ENCODE results near the gene AIPL1.

The AIPL1 gene

DNA sequence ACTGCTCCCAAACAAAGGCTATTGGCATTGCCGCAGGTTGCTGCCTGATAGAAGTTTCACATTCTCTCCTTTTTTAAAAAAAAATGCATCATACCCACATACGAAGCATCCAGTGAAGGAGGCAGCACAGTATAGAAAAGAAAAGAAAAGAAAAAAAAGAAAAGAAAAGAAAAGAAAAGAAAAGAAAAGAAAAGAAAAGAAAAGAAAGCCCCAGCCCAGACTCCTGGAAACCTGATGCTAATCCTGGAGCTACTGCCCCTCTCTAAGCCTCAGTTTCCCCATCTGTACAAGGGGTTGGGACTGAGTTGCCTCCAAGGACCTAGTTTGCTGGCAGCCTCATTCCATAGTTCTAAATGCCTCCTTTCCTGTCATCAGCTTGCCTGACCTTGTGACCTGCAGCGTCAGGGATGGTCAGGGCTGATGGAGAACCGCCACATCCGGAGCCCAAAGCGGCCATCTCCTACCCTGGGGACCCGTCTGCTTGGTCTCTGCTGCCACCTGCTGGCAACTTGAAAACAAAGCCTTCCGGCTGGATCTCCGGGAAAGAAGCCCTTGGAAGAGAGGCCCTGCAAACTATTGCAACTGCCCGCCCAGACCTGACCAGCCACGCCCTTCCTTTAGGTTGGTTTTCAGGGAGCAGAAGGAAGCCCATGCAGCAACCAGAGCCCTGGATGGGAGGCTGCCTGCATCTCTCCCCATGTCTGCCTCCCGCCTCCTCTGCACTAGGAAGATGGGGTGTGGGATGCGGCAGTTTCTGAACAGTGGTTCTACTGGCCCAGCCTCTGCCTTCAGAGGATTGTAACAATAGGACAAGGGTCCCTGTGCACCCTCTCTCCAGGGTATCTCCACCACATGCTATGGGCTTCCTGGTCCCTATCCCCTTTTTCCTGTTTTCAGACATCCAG lies 13.0 kb downstream of the AIPL1 start:
- peak; percentile 53 for DNase-seq (ENCODE audit: low read depth)

DNA sequence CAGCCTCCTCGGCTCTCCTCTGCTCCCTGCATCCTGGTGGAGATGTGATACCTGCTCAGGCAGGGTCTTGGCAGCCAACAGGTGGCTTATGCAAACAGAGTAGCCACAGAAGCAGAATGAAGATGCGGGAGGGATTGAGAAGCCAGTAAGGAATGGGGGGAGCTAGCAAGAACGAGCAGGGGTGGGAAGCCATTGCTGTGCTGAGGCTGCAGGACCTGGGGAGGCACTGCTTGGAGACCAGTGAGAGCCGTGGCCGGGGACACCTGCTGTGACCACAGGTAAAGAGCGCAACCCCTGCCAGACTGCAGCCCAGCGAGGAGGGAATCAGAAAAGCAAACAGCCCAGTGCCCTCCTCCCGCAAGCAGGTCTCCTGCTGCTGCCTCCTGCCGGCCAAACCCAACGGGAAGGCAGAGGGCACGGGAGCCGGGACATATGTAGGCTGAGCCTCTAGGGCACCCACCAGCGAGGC lies 14.7 kb downstream of the AIPL1 start:
- no peak for DNase-seq (ENCODE audit: low read depth)

DNA sequence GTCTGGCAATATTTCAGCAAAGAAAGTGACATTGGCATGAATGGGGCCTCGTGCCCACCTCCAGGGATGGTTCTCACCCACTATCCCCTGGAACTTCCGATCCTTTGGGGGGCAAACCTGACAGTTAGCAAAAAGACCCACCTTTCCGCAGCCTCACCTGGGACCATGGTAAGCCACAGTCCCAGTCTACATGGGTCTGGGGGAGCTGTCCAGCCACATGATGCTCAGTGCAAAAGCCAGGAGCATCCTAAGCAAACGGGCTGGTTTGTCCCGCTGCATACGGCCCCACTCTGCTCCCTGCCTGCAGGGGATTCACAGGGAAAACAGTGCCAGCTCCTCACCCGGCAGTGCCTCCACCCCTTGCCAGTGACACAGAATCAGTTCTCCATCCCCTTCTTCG lies 19.3 kb downstream of the AIPL1 start:
- DNase-seq (ENCODE audit: low read depth): no peak

DNA sequence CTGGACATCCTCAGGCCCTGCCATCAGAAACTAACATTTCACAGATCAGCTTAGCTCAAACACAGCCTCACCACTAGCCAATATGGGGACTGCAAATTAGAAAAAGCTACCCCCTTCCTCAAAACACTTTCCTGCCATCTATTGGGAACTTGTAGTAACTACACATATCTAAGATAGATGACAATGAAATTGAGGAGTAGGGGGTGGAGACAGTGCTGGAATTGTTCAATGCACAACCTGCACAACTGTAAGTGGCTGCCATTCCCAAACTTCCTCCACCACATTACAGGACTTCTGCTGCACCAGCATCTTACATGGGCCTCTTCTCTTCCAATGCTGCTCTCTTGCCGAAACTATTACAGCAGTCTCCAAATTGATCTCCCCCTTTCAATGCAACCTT lies 21.9 kb downstream of the AIPL1 start:
- peak; percentile 29 for DNase-seq (ENCODE audit: low read depth)

DNA sequence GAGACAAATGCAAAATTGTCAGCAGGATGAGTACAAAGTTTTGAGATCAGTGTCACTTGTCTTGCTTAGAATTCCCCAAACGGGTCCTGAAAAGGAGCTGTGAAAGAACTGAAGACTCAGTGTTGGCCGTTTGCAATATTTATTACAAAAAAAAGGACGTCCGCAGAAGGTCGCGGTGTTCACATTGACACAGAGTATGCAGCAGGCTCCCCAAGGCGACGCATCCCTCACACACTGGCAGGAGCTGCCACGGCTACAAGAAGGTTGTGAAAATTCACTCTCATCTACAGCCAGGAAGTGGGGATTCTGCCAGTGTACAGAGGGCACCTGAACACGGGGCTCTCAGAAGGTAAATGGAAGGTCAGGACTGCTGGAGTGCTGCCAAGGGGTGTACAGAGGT lies 26.2 kb downstream of the AIPL1 start:
- DNase-seq (ENCODE audit: low read depth): no peak

DNA sequence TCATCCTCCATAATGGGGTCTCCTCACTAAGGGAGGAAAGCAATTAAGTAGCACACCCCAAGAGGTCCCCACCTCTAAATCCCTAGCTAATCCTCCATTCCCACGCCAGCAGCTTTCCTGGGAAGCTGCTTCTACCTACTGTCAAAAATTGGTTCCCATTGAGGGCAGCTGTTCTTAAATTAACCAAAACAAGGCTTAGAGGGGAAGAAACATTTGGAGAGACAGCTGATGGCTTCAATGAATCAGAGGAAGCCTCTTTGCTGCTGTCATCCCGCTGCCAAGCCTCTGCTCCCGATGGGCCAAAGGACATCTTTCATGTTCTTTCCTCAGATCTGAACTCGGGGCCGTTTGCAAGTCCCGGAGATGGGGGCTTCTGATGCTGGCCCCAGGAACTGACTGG lies 26.6 kb downstream of the AIPL1 start:
- DNase-seq (ENCODE audit: low read depth): no peak

DNA sequence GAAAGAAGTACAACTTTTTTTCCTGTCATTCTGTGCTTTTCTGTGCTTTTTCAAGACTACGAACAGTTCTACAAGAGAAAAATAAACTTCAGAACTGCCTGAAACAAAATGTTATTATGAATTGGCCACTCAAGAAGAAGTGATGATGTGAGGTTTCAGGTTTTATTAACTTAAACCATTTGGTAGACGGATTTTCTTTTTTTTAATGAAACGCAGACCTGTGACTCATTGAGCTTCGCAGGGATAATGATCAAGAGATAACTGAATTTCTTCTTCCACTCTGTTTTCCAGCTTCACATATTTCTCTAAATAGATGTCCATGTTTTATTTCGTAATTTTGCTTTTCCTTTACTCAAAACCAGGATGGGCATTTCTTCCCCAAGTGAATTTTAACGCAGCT lies 32.7 kb downstream of the AIPL1 start:
- DNase-seq (ENCODE audit: low read depth): no peak

DNA sequence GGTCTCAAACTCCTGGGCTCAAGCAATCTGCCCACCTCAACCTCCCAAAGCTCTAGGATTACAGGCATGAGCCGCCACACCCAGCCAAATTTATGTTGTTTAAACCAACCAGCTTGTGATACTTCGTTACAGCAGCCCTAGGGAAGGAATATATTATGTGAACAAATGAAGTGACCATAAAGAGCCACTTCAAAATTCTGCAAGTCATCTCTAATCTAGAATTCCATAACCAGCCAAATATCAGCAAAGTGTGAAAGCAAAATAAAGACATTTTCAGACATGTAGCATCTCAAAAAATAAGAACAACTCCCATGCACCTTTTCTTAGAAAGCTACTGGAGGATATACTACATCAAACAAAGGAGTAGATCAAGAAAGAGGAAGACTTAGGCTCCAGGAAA lies 36.0 kb downstream of the AIPL1 start:
- DNase-seq (ENCODE audit: low read depth): no peak

DNA sequence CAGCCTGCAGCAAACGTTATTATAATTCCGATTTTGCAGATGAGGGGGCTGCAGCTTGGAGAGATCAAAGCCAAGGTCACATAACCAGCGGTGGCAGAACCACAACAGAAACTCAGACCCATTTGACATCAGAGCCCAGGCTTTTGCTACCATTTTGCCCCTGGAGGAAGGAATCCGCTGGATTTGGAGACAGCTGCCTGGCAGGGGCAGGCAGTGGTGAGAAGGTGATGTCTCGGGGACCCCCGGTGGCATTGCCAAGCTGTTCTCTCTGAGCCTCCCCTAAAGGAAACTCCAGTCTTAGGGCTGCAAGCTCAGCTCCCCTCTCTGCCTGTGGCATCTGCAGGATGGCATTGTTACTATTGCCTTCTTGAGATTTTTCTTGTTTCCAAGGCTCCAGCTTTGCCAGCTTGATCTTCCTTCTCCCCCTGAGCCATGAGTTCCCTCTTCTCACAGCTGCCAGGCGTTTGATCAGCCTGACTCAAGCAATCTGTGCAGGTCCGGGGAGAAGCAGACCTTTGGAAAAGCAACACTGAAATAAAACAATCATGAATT lies 40.8 kb downstream of the AIPL1 start:
- DNase-seq (ENCODE audit: low read depth): no peak

DNA sequence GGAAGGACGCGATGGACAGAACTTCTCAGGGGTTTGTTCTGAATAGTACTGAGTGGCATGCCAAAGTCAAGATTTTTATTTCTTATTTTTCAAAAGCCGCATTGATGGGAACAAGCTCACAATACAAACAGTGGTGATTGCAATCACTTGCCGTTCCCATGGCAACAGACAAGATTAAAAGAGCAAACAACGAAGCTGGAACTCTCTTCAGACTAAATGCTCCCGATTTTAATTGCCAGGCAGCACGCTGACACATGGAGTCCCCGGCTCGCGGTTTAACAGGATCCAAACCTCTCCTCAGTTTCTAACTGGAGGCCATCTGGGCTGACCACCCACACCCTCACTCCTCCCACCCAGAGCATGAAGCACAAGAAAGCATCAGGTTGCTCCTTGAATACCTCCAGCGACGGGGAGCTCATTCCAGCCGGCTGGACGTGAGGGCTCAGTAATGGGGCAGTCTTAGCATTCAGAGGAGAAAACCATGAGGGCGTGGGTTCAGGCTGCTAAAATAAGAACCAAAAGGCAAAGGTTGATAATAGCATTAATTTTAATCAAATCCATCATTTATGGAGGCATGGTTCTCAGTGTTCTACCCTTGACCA lies 41.5 kb downstream of the AIPL1 start:
- DNase-seq (ENCODE audit: low read depth): no peak

DNA sequence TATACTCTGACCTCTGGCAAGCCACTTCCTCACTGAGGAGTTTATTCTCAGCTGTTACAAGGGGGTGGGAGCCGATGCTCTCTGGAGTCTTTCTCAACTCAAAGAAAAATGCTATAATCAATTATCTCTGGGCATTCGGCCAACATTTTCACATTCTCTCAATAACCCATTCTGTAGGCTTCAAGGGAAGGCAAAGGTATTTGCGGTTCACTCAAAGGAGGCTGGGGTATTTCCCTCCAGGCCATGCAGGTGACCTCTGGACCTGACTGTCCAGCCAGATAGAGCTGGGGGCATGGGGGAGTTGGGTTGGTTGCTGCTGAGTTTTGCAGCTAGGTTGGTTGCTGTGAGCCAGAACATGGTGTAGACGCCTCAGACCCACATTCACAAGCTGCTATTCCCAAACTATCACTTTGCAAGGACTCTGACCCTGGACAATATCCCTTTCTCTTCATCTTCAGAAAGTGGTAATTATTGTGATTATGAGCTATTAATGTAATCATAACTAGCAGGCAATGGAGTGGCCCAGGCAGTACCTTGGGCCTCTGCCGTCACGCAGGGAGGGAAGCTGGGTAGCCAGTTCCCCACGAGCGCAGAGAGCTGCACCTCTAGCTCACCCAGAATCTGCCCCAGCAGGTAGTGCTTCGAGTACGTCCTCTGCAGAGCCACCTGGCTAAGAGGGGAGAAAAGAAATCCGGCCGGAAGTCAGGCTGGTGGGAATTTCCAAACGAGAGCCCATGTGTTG lies 42.1 kb downstream of the AIPL1 start:
- no peak for DNase-seq (ENCODE audit: low read depth)

DNA sequence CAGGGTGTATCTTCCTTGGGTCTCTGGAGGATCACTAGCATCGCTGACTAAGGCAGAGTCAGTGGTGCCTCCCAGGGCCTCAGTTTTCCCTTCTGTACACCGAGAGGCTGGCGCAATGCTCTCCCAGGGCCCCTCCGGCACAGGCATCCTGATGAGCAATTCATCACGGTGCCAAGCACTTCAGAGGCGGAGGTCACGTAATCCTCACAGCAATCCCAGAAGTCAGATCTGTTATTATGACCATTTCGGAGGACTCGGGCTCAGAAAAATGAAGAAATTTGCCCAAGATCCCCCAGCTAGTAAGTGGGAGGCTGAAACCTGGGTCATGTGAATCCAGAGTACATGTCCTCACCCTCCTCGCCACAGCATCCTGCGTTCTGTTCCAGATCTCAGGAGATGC lies 46.5 kb downstream of the AIPL1 start:
- DNase-seq (ENCODE audit: low read depth): no peak

DNA sequence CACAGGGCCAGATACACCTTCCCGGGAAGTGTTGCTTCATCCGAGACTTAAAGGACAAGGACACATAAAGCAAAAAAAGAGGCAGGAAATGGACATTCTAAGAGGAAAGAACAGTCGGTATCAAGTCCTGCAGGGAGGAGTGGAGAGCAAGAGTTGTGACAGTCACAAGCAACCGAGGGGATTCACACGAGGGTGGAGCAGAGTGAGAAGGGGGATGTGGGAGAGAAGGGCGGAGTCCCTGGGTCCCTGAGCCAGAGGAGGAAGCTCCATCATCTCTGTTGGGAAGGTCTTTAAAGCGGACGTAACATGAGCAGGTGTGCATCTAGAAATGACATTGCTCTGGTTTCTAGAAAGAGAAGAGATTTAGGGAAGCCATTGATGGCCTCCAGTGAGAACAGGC lies 47.1 kb downstream of the AIPL1 start:
- DNase-seq (ENCODE audit: low read depth): no peak

DNA sequence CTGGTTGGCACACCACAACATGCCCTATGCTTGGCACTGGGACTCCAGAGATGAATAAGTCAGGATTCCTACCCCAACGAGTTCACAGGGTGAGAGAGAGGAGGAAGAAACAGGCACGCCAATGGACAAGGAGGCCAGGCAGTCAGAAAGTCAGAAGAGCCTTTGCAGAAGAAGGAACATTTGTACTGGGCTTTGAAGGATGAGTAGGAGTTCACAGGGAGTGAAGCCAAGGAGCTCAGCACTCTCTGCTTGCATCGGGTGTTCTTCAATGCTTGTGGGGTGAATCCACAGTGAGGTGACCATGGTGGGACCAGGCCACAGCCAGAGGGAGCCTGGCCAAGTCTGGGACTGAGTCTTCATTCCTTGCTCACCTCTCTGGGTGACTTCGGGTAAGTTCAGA lies 47.5 kb downstream of the AIPL1 start:
- DNase-seq (ENCODE audit: low read depth): no peak

DNA sequence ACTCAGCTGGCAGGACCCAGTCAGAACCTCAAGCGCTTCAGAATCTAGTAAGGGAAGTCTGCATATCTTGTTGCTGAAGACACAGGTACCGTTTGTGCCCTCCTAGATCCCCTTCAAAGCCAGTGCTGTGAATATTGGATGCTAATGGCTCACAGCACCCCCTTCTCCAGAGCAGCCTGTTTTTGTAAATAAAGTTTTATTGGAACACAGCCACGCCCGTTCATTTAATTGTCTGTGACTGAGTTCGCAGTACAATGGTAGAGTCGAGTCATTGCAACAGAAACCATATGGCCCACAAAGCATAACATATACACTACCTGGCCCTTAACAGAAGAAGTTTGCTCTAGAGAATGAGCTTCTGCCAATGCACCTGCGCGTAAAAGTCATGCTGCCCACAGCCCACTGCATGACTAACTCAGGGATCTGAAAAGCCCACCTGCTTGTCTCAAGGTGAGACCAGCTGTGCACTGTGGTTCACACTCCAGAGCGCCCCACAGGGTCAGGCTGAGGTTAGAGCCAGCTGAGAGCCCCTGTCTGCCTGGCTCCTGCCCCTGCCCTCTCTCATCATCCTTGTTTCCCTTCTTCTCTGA lies 48.8 kb downstream of the AIPL1 start:
- no peak for DNase-seq (ENCODE audit: low read depth)

DNA sequence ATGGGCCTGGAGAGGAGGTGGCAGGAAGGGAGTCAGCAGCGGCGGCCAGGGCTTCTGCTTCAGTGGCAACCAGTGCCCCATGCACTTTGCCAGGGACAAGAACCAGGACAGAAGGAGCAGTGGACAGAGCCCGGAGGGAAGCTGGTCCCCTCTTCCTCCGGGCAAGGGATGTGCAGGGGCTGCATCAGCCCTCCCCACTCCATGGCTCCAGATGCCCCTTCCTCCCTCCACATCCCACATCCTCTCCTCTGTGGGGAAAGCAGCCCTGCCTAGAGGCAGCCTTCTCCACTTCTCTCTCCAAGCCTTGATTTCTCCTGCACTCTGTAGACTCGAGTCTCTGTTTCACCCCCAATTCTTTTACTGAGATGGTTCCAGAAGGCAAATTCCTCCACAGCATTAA lies 50.4 kb downstream of the AIPL1 start:
- no peak for DNase-seq (ENCODE audit: low read depth)

DNA sequence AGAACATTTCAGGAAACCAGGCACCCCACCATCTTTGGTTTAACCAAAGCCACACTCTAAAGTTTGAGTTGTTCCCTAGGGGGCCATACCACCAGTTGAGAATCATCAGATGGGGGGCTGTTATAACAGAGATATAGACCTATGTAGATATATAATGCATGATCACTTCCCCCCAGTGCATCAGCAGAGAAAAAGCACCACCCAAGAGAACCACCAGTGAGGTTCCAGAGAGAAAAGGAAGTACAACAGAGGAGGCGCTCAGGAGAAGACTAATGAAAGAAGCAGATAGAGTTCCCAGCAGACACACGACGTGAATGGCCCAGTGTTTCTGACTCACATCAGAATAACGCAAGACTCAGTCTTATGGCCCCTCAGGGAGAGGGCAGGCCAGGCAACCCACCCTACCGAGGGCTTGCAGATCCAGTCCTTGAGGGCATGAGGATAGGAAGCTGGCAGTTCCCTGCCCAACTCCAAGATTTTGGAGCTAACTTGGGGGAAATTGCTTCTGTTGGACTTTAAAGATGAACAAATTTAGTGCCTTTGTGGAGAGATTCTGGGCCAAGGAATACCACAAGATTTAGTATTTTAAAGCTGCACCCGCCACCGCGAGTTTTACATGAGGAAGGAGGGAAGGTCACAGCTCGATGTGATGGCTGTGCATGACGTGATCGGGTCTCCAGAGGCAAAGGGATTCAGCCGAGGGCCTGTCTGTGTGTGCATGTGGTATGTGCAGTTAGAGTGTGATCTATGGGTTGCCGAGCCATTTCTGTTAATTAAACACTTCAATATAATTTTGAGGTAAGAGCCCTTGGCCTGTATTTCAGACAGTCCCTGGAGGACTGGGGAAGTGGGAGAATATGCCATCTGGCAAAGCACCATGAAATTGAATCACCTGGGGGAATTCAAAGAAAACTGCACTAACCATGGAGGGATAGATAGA lies 53.1 kb downstream of the AIPL1 start:
- DNase-seq (ENCODE audit: low read depth): no peak

DNA sequence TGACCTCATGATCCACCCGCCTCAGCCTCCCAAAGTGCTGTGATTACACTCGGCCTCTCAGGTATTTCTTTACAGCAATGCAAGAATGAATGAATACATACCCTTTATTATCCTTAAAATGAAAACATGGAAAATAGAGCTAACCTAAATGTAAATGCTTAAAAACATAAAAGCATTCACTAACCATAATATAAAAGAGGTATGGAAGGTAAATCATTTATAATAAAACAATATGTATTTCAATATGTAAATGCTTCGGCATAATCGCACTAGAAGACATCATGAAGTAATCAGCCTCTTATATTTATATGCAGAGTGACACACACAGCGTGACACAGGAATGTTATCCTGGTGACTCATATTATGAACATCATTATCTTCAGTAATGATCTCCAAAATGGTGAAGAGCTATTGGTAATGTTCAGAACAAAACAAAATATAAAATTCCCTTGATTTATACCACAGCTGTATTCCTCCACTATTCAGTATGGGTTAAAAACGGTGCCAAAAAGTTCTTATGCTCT lies 53.9 kb downstream of the AIPL1 start:
- no peak for DNase-seq (ENCODE audit: low read depth)

DNA sequence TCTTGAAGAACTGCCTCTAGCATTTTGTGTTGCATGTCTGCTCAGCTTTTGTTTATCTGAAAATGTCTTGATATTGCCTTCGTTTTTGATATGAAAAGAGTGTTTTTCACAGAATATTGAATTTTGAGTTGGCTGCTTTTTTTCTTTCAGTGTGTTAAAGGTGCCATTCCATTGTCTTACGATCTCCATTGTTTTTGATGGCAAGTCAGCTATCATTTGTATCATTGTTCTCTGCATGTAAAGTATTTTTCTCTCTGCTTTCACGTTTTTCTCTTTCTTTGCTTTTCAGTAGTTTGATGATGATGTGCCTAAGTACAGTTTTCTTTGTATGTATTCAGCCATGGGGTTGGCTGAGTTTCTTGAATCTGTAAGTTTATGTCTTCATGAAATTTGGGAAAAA lies 57.0 kb downstream of the AIPL1 start:
- DNase-seq (ENCODE audit: low read depth): no peak

DNA sequence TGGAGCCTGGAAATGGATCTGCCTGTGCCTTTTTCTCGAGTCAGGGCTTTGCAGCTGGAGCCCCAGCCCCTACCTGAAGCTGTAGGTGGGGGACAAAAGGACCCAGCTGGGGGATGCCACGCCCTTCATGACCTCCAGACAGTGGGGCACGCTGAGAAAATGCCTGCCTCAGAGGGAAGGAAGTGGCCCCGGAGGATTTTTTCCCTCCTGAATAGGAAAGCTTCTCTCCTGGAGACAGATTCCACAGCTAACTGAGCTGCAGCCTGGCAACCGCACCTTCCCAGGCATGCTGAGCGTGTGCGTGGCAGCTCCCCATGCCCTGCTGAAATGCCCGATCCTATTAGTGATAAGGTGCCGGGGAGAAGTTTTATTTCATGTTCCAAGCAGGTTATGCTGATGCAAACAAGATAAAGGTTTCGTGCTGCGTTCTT lies 58.0 kb downstream of the AIPL1 start:
- no peak for DNase-seq (ENCODE audit: low read depth)

DNA sequence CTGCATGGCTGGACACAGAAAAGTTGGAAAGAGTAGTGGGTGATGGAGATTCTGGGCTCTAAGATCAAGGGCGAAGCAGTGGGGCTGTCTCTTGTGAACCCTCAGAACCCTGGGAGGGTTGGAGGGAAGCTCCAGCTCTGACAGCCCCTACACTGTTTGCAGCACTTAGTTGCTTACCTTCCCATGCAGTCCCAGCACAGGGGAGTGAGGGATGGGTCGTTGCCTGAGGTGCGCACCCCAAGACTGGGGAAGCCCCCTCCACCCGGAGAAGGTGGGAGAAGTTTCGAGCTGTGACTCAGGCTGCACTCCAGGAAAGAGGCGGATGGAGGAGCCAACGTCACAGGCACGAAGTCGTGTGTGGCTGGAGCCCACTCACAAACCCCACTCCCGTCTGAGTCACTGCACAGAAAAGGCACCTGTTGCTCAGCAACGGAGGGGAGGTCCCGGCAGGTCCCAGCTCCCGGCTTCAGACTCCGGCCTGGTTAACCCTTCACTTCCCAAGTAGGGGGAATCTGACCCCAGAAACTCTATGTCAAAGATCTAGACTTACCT lies 60.1 kb downstream of the AIPL1 start:
- no peak for DNase-seq (ENCODE audit: low read depth)

Data from fibroblast of gingiva (primary cell).